H9 (cell line): ENCODE data around the gene MICU1. TPM values are rescaled to one million over a fixed set of nuclear protein-coding genes. Genes with fewer than 3 reads are reported as not detected.

Experiments
- DNase-seq: peaks from one replicate; pipeline ENCODE4 v3.0.0-alpha.2; 2017
- H2AFZ ChIP-seq: one replicate; pipeline ENCODE4 v1.6.1; 2013; ENCODE audit warnings: mild to moderate bottlenecking, low read length, control low read depth, moderate library complexity
- H2AK5ac ChIP-seq: 2 replicates; pipeline ENCODE4 v1.6.1; 2013; ENCODE audit warnings: low read length, control low read depth, mixed read lengths; ENCODE audit not compliant: insufficient read length
- H2BK120ac ChIP-seq: one replicate; pipeline ENCODE4 v1.6.1; 2013; ENCODE audit warnings: low read depth, mild to moderate bottlenecking, low read length, control low read depth, inconsistent platforms; ENCODE audit not compliant: poor library complexity, severe bottlenecking
- H2BK12ac ChIP-seq: 2 replicates; pipeline ENCODE4 v1.6.1; 2013; ENCODE audit warnings: low read length, control low read depth, mixed read lengths, low read depth; ENCODE audit not compliant: insufficient read length
- H2BK15ac ChIP-seq: 2 replicates; pipeline ENCODE4 v1.6.1; 2013; ENCODE audit warnings: low read depth, low read length, control low read depth
- H2BK20ac ChIP-seq: one replicate; pipeline ENCODE4 v1.6.1; 2013; ENCODE audit warnings: low read depth, mild to moderate bottlenecking, low read length, control low read depth, inconsistent platforms; ENCODE audit not compliant: poor library complexity, severe bottlenecking
- H2BK5ac ChIP-seq: 2 replicates; pipeline ENCODE4 v1.6.1; 2013; ENCODE audit warnings: low read length, control low read depth, mixed read lengths; ENCODE audit not compliant: insufficient read length
- H3K14ac ChIP-seq: 2 replicates; pipeline ENCODE4 v1.6.1; 2013; ENCODE audit warnings: low read length, control low read depth; ENCODE audit not compliant: insufficient read depth
- H3K18ac ChIP-seq: 2 replicates; pipeline ENCODE4 v1.6.1; 2013; ENCODE audit warnings: low read depth, mild to moderate bottlenecking, mixed read lengths, low read length, control low read depth; ENCODE audit not compliant: insufficient read length
- H3K23ac ChIP-seq: 2 replicates; pipeline ENCODE4 v1.6.1; 2013; ENCODE audit warnings: low read length, control low read depth, mixed read lengths, low read depth; ENCODE audit not compliant: insufficient read length
- H3K23me2 ChIP-seq: 2 replicates; pipeline ENCODE4 v1.6.1; 2013; ENCODE audit warnings: low read depth, mild to moderate bottlenecking, mixed read lengths, low read length, control low read depth; ENCODE audit not compliant: insufficient read length, poor library complexity, severe bottlenecking
- H3K27ac ChIP-seq: 2 replicates; pipeline ENCODE4 v1.5.1; 2013; ENCODE audit warnings: low read length, control low read depth, mixed read lengths, low read depth; ENCODE audit not compliant: insufficient read length
- H3K27me3 ChIP-seq: 2 replicates; pipeline ENCODE4 v1.6.1; 2013; ENCODE audit warnings: low read length, control low read depth, inconsistent platforms; ENCODE audit not compliant: insufficient read depth
- H3K4ac ChIP-seq: 2 replicates; pipeline ENCODE4 v1.6.1; 2013; ENCODE audit warnings: low read depth, mild to moderate bottlenecking, control low read depth, inconsistent platforms, low read length, moderate library complexity
- H3K4me1 ChIP-seq: 2 replicates; pipeline ENCODE4 v1.6.1; 2013; ENCODE audit warnings: low read length, control low read depth, inconsistent platforms; ENCODE audit not compliant: insufficient read depth
- H3K4me2 ChIP-seq: 2 replicates; pipeline ENCODE4 v1.6.1; 2013; ENCODE audit warnings: low read length, control low read depth, mixed read lengths; ENCODE audit not compliant: insufficient read length, insufficient read depth
- H3K56ac ChIP-seq: 2 replicates; pipeline ENCODE4 v1.6.1; 2013; ENCODE audit warnings: low read depth, mild to moderate bottlenecking, mixed read lengths, low read length, control low read depth; ENCODE audit not compliant: insufficient read length
- H3K79me1 ChIP-seq: 2 replicates; pipeline ENCODE4 v1.6.1; 2013; ENCODE audit warnings: low read depth, mild to moderate bottlenecking, moderate library complexity, low read length, control low read depth, inconsistent platforms; ENCODE audit not compliant: insufficient read depth, poor library complexity, severe bottlenecking
- H3K79me2 ChIP-seq: 2 replicates; pipeline ENCODE4 v1.6.1; 2013; ENCODE audit warnings: low read length, control low read depth, inconsistent platforms; ENCODE audit not compliant: insufficient read depth
- H3K9ac ChIP-seq: 2 replicates; pipeline ENCODE4 v1.6.1; 2013; ENCODE audit warnings: low read length, control low read depth, mixed read lengths; ENCODE audit not compliant: insufficient read length; ENCODE audit errors: extremely low read depth
- H3K9me3 ChIP-seq: one replicate; pipeline ENCODE4 v1.6.1; 2013; ENCODE audit warnings: low read depth, low read length, inconsistent platforms; ENCODE audit not compliant: control insufficient read depth
- H3T11ph ChIP-seq: one replicate; pipeline ENCODE4 v1.6.1; 2013; ENCODE audit warnings: mild to moderate bottlenecking, low read length, control low read depth, inconsistent platforms
- H4K20me1 ChIP-seq: one replicate; pipeline ENCODE4 v1.6.1; 2013; ENCODE audit not compliant: control insufficient read depth, insufficient read length, insufficient read depth
- H4K5ac ChIP-seq: 2 replicates; pipeline ENCODE4 v1.6.1; 2013; ENCODE audit warnings: low read depth, mild to moderate bottlenecking, mixed read lengths, low read length, control low read depth; ENCODE audit not compliant: insufficient read length
- H4K8ac ChIP-seq: replicated peaks from 2 replicates; pipeline ENCODE4 v1.6.1; 2013; ENCODE audit warnings: low read length, control low read depth, mixed read lengths, low read depth; ENCODE audit not compliant: insufficient read length
- H4K91ac ChIP-seq: 2 replicates; pipeline ENCODE4 v1.6.1; 2013; ENCODE audit warnings: low read depth, mild to moderate bottlenecking, moderate library complexity, mixed read lengths, low read length, control low read depth; ENCODE audit not compliant: insufficient read length
- H3K27ac Mint-ChIP-seq, 3 experiments: 2 replicates in 2 of 3; 3 replicates in 1 of 3; pipeline ENCODE4 v1.8.0; 2020 to 2021; ENCODE audit warnings: mixed read lengths in 3 of 3, mild to moderate bottlenecking in 1 of 3, moderate library complexity in 1 of 3
- H3K27me3 Mint-ChIP-seq: 2 replicates; pipeline ENCODE4 v1.8.0; 2021; ENCODE audit warnings: low read depth, mild to moderate bottlenecking, moderate library complexity, mixed read lengths
- H3K36me3 Mint-ChIP-seq, 3 experiments: 2 replicates in 2 of 3; 3 replicates in 1 of 3; pipeline ENCODE4 v1.8.0; 2020 to 2021; ENCODE audit warnings: low read depth in 3 of 3, mixed read lengths in 3 of 3; ENCODE audit not compliant: insufficient read depth in 1 of 3
- H3K4me1 Mint-ChIP-seq, 2 experiments: 2 replicates each; pipeline ENCODE4 v1.8.0; 2020; ENCODE audit warnings: mixed read lengths in 2 of 2
- H3K4me3 Mint-ChIP-seq, 2 experiments: 2 replicates in 1 of 2; 3 replicates in 1 of 2; pipeline ENCODE4 v1.8.0; 2020 to 2021; ENCODE audit warnings: mild to moderate bottlenecking in 2 of 2, mixed read lengths in 2 of 2, moderate library complexity in 1 of 2
- H3K9me3 Mint-ChIP-seq, 2 experiments: 2 replicates in 1 of 2; 3 replicates in 1 of 2; pipeline ENCODE4 v1.8.0; 2020; ENCODE audit warnings: mild to moderate bottlenecking in 2 of 2, mixed read lengths in 2 of 2, moderate library complexity in 1 of 2
- CTCF ChIP-seq: fragments of 200-600 bp; sonication (generic); conservative IDR thresholded peaks from 3 replicates; pipeline ENCODE4 v1.8.0; 2021; ENCODE audit warnings: antibody characterized with exemption, mild to moderate bottlenecking
- WGBS: extraction: QIAGEN DNeasy Blood & Tissue Kit; methylation state at CpG from one replicate; pipeline ENCODE4 v1.1.7; 2013; ENCODE audit warnings: missing lambda C conversion rate, low lambda C conversion rate, mixed read lengths; ENCODE audit not compliant: insufficient read length; ENCODE audit errors: extremely low coverage; 5-methylcytosine and 5-hydroxymethylcytosine counted together
- total RNA-seq: library from RNA; stranded (reverse); gene quantifications from 2 replicates; pipeline ENCODE4 v1.2.1, GENCODE V29; 2021

Gene MICU1
- total RNA-seq, 1 experiment from 2014 or later = 33.2 TPM

- Histone ChIP-seq H4K8ac (no peak overlapping the region), H2AFZ (no peak overlapping the region), H2AK5ac (no peak overlapping the region), H2BK5ac (no peak overlapping the region), H3K9ac (no peak overlapping the region), H4K20me1 (no peaks in the 10 kb centered on the region), H3K9me3 (no peaks in the 10 kb centered on the region), H2BK15ac (no peak overlapping the region), H2BK120ac (no peak overlapping the region), H2BK12ac (no peak overlapping the region), H3K27ac (no peak overlapping the region), H3K27me3 (no peaks in the 10 kb centered on the region), H3K4me1 (no peaks in the 10 kb centered on the region; the same call in 1 of the 2 replicates), H4K5ac (no peak overlapping the region), H3K18ac (no peak overlapping the region), H3K4me2 (no peak overlapping the region), H3K79me2 (no peaks in the 10 kb centered on the region), H3K4ac (no peak overlapping the region), H3K79me1 (no peaks in the 10 kb centered on the region), H3T11ph (no peak overlapping the region), H4K91ac (no peak overlapping the region), H3K23me2 (no peaks in the 10 kb centered on the region), H3K23ac (no peak overlapping the region), H3K56ac (no peak overlapping the region), H2BK20ac (no peak overlapping the region), H3K14ac (no peak overlapping the region)
- Mint-ChIP-seq H3K4me1 (peaks cover 28 to 29% of the 10 kb centered on the region in 2 experiments), H3K36me3 (peaks cover 0 to 4% (median 2%) of the 10 kb centered on the region in 3 experiments; a peak in 2 of 7 replicates), H3K27me3 (no peaks in the 10 kb centered on the region), H3K9me3 (no peaks in the 10 kb centered on the region), H3K4me3 (no peak overlapping the region), H3K27ac (peak overlapping the region in 2 of 3 experiments; percentile 3 to 19; a peak in 2 of 7 replicates)
- WGBS = no CpG with 5 or more reads among the region's 3 CpGs
- DNase-seq = no peak
- TF ChIP-seq CTCF = no peak; the same call in 2 of the 3 replicates
Observed at GRCh38 chr10:72375173-72375572, 250.7 kb downstream of the MICU1 start.
